Uterus (tissue), 4 donors: ENCODE measurements around the gene SEPTIN5. TPM values are rescaled to one million over a fixed set of nuclear protein-coding genes. Genes with fewer than 3 reads are reported as not detected.
"Not testable (repeated sequence)": the region's sequence is repeated elsewhere in the genome, so short reads cannot be mapped to it uniquely, and the experiment has no call there.

Experiments
- DNase-seq, 2 donors: peaks; one replicate each; pipeline ENCODE4 v3.0.0-alpha.2; 2019 to 2020
- H3K27ac ChIP-seq, 2 donors: fragments of 200-600 bp; sonication (generic); 1 replicate in 1 of 2; 2 replicates in 1 of 2; pipeline ENCODE4 v1.5.1; 2016 to 2018
- H3K27me3 ChIP-seq, 2 donors: fragments of 200-600 bp; sonication (generic); one replicate each; pipeline ENCODE4 v1.5.1; 2018 to 2019; ENCODE audit warnings: control low read depth in 1 of 2
- H3K36me3 ChIP-seq, 2 donors: fragments of 200-600 bp; sonication (generic); one replicate each; pipeline ENCODE4 v1.5.1; 2019; ENCODE audit warnings: control low read depth in 1 of 2
- H3K4me1 ChIP-seq, 2 donors: fragments of 200-600 bp; sonication (generic); one replicate each; pipeline ENCODE4 v1.5.1; 2018 to 2019; ENCODE audit warnings: control low read depth in 1 of 2
- H3K4me3 ChIP-seq, 2 donors: fragments of 200-600 bp; sonication (generic); 1 replicate in 1 of 2; 2 replicates in 1 of 2; pipeline ENCODE4 v1.5.1; 2018 to 2019; ENCODE audit warnings: mild to moderate bottlenecking in 1 of 2
- H3K9me3 ChIP-seq, 2 donors: fragments of 200-600 bp; sonication (generic); one replicate each; pipeline ENCODE4 v1.5.1; 2019; ENCODE audit warnings: control low read depth in 1 of 2
- CTCF ChIP-seq, 4 experiments: fragments of 200-600 bp in 2 of 4; fragments of 450-650 bp in 2 of 4; sonication (generic) in 2 of 4; IDR thresholded peaks; one replicate each; pipeline ENCODE4 v1.5.1; 2016 to 2019; ENCODE audit warnings: antibody characterized with exemption in 4 of 4, mild to moderate bottlenecking in 2 of 4, moderate library complexity in 1 of 4
- POLR2A ChIP-seq, 2 donors: fragments of 450-650 bp; IDR thresholded peaks; one replicate each; pipeline ENCODE4 v1.6.1; 2016; ENCODE audit warnings: antibody characterized with exemption in 2 of 2, mild to moderate bottlenecking in 1 of 2, moderate library complexity in 1 of 2
- intact Hi-C: fragments of 100-400 bp; cut with DNase I; formaldehyde crosslinking; loops from one replicate; pipeline ENCODE4 v1.15.1; 2023; ENCODE audit warnings: low total_unique reads
- total RNA-seq, 4 donors: library from RNA; depleted of rRNA in 3 of 4; stranded (reverse); fragments of >200 nt in 3 of 4; gene quantifications; one replicate each; pipeline versions ENCODE4 v1.1.0 to v1.2.4, GENCODE V29; 2014 to 2023
- donor health status: DM: yes; HTN: yes; CAD: no.

Gene SEPTIN5
- total RNA-seq, 4 donors from 2014 or later = 9.4 to 67.6 (median 25.3) TPM

DNA sequence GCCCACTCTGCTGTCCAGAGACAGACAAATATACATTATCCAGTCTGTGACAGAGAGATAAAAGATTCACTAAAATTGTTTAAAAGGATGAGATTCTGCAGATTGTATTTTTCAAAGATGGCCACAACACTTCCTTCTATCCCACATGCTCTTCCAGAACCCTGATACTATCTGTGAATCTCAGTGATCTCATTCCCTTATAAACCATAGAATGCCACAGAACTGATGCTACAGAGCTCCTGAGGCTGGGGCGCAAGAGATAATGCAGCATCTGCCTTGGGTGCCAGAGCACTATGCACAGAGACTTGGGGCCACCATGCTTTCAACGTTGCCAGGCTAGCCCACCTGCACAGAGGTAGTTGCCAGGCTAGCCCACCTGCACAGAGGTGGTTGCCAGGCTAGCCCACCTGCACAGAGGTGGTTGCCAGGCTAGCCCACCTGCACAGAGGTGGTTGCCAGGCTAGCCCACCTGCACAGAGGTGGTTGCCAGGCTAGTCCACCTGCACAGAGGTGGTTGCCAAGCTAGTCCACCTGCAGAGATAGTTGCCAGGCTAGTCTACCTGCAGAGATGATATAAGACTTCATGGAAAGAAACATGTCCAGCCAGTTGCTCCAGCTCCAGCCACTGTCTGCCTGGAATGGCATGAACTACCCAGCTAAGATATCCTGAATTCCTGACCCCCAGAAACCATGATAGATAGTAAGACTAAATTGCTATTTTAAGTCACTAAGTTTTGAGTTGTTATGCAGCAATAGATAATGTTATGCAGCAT is 17.6 kb upstream of the SEPTIN5 start:
- no peaks in the 10 kb centered on the region for H3K27me3 ChIP-seq
- no peaks in the 10 kb centered on the region for H3K9me3 ChIP-seq
- no peak overlapping the region for H3K27ac ChIP-seq
- intact Hi-C loops = no loop called here
- TF ChIP-seq CTCF (IDR thresholded peaks at IDR 0.05) = no peak
- no peak for TF ChIP-seq POLR2A (IDR thresholded peaks at IDR 0.05)
- H3K4me1 ChIP-seq = no peaks in the 10 kb centered on the region
- H3K4me3 ChIP-seq = no peak overlapping the region
- H3K36me3 ChIP-seq = no peaks in the 10 kb centered on the region
- DNase-seq = no peak

DNA sequence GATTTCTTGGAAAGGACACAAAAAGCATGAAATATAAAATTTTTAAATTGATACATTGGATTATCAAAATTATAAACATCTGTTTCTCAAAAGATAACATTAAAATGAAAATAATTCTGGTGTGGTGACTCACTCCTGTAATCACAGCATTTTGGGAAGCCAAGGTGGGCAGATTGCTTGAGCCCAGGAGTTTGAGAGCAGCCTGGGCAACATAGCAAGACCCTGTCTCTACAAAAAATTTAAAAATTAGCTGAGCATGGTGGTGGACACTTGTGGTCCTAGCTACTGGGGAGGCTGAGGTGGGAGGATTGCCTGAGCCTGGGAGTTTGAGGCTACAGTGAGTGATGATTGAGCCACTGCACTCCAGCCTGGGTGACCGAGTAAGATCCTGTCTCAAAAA is 16.4 kb upstream of the SEPTIN5 start:
- intact Hi-C loops, H3K27me3 ChIP-seq, H3K4me1 ChIP-seq, DNase-seq, H3K4me3 ChIP-seq, H3K36me3 ChIP-seq, H3K9me3 ChIP-seq, H3K27ac ChIP-seq: not testable (repeated sequence)

DNA sequence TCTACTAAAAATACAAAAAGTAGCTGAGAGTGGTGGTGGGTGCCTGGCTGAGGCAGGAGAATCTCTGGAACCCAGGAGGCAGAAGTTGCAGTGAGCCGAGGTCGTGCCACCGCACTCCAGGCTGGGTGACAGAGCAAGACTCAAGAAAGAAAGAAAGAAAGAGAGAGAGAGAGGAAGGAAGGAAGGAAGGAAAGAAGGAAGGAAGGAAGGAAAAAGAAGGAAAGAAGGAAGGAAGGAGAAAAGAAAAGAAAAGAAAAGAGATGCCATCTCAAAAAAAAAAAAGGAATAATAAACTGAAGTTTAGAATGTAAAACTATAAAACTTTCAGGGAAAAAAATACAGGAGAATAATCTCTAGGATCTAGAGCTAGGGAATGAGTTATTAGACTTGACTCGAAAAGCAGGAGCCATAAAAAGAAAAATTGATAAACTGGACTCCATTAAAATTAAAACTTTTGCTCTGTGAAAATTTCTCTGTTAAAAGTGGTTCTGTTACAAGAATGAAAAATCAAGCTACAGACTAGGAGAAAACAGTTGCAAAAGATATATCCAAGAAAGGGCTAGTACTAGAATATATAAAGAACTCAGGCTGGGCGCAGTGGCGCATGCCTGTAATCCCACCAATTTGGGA is 13.4 kb upstream of the SEPTIN5 start:
- DNase-seq = no peak
- no peaks in the 10 kb centered on the region for H3K36me3 ChIP-seq
- intact Hi-C loops = no loop called here
- no peaks in the 10 kb centered on the region for H3K9me3 ChIP-seq
- no peak overlapping the region for H3K4me3 ChIP-seq
- no peak overlapping the region for H3K27ac ChIP-seq
- TF ChIP-seq CTCF (IDR thresholded peaks at IDR 0.05) = no peak
- TF ChIP-seq POLR2A (IDR thresholded peaks at IDR 0.05) = no peak
- no peaks in the 10 kb centered on the region for H3K4me1 ChIP-seq
- H3K27me3 ChIP-seq = no peaks in the 10 kb centered on the region

DNA sequence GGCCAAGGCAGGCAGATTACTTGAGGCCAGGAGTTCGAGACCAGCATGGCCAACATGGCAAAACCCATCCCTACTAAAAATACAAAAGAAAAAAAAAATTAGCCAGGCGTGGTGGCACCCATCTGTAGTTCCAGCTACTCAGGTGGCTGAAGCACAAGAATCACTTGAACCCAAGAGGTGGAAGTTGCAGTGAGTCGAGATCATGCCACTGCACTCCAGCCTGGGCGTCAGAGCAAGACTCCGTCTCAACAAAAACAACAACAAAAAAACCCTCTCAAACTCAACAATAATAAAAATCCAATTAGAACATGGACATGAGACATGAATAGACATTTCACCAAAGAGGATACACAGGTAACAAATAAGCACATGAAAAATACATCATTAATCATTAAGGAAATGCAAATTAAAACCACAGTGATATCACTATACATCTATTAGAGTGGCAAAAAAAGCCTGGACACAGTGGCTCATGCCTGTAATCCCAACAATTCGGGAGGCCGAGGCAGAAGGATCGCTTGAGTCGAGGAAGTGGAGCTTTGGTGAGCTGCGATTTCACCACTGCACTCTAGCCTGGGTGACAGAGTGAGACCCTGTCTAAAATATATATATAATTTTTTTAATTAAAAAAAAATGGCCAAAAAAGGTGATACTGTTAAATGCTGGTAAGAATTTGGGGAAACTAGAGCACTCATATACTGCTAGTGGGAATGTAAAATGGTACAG is 12.7 kb upstream of the SEPTIN5 start:
- Histone ChIP-seq H3K9me3 (no peaks in the 10 kb centered on the region), H3K36me3 (no peaks in the 10 kb centered on the region), H3K27ac (no peak overlapping the region), H3K4me1 (no peaks in the 10 kb centered on the region), H3K4me3 (no peak overlapping the region), H3K27me3 (no peaks in the 10 kb centered on the region)
- no peak for DNase-seq
- TF ChIP-seq POLR2A (IDR thresholded peaks at IDR 0.05) (no peak), CTCF (IDR thresholded peaks at IDR 0.05) (no peak)
- intact Hi-C loops = no loop called here

- no peak overlapping the region for H3K27ac ChIP-seq
- H3K4me1 ChIP-seq = peaks cover 0 to 4% of the 10 kb centered on the region in 2 donors
- intact Hi-C loops = no loop called here
- no peaks in the 10 kb centered on the region for H3K36me3 ChIP-seq
- no peaks in the 10 kb centered on the region for H3K9me3 ChIP-seq
- no peak overlapping the region for H3K4me3 ChIP-seq
- H3K27me3 ChIP-seq = no peaks in the 10 kb centered on the region
- DNase-seq = no peak
- no peak for TF ChIP-seq POLR2A (IDR thresholded peaks at IDR 0.05)
- no peak for TF ChIP-seq CTCF (IDR thresholded peaks at IDR 0.05)
These were observed 10.4 kb upstream of the SEPTIN5 start for GRCh38 chr22:19703869-19704268.
